K562 (cell line): ENCODE results near the gene GFRA4. TPM values are rescaled to one million over a fixed set of nuclear protein-coding genes. Genes with fewer than 3 reads are reported as not detected.
A peak's percentile ranks its signal among the peaks of the same experiment; 100 is the strongest.

Experiments used
- ATAC-seq: fragments of 200-7000 bp; cut with Tn5 transposase; 3 replicates; pipeline ENCODE4 v1.9.1; 2020; ENCODE audit warnings: moderate library complexity
- BruUV-seq: library from RNA; stranded (reverse); fragments of 400-500 nt; replicated peaks from 2 replicates; lab custom pipeline; 2021; lab: Mats Ljungman, UMichigan
- CTCF ChIA-PET: fragments of 300-600 bp; formaldehyde crosslinking; extraction: SDS; loops from one replicate; lab custom pipeline; 2021; ENCODE audit warnings: low intra/inter-chr PET ratio; lab: Yijun Ruan, JAX
- POLR2A ChIA-PET: fragments of 300-600, 350-650 bp; sonication (Branson Sonifier 250); formaldehyde crosslinking; extraction: SDS; loops from one replicate; lab custom pipeline; 2021; ENCODE audit warnings: antibody characterized with exemption, inconsistent platforms; lab: Yijun Ruan, JAX
- DNase-seq, 4 experiments: peaks; one replicate each; pipeline versions ENCODE4 v3.0.0 to v3.0.0-alpha.2; 2011 to 2018; ENCODE audit warnings: low spot score in 3 of 4, mixed read lengths in 3 of 4; ENCODE audit errors: extremely low read depth in 1 of 4
- FAIRE-seq: peaks from 2 replicates; lab custom pipeline; 2011; peaks lifted over from hg19 to GRCh38; lab: Jason Lieb, UNC
- H2AFZ ChIP-seq: 2 replicates; pipeline ENCODE4 v1.6.0; 2011; ENCODE audit warnings: low read depth, low read length, control low read depth, inconsistent platforms
- H3K27ac ChIP-seq: fragments of 200-600 bp; 3 replicates; pipeline ENCODE4 v1.8.0; 2011; ENCODE audit warnings: low read depth, mild to moderate bottlenecking, control low read depth, inconsistent platforms, low read length, moderate library complexity, mixed read lengths; ENCODE audit errors: extremely low read depth
- H3K27me3 ChIP-seq, 2 experiments: fragments of 300-600 bp in 1 of 2; 2 replicates in 1 of 2; 3 replicates in 1 of 2; pipeline versions ENCODE4 v1.6.0 to v1.8.0; 2011; ENCODE audit warnings: inconsistent platforms in 2 of 2, low read length in 2 of 2, mild to moderate bottlenecking in 1 of 2, mixed read lengths in 1 of 2, moderate library complexity in 1 of 2; ENCODE audit not compliant: control insufficient read depth in 2 of 2, insufficient read depth in 2 of 2
- H3K36me3 ChIP-seq: fragments of 300-600 bp; 3 replicates; pipeline ENCODE4 v1.8.0; 2011; ENCODE audit warnings: mild to moderate bottlenecking, low read length, inconsistent platforms; ENCODE audit not compliant: control insufficient read depth, insufficient read depth
- H3K4me1 ChIP-seq, 2 experiments: fragments of 200-600 bp in 1 of 2; replicated peaks in 1 of 2; 2 replicates in 1 of 2; 3 replicates in 1 of 2; pipeline versions ENCODE4 v1.5.1 to v1.8.0; 2011; ENCODE audit warnings: inconsistent platforms in 2 of 2, low read length in 2 of 2, mild to moderate bottlenecking in 1 of 2, mixed read lengths in 1 of 2, moderate library complexity in 1 of 2; ENCODE audit not compliant: control insufficient read depth in 2 of 2, insufficient read depth in 2 of 2
- H3K4me2 ChIP-seq: 2 replicates; pipeline ENCODE4 v1.6.1; 2011; ENCODE audit warnings: low read length, control low read depth, inconsistent platforms, mixed read lengths; ENCODE audit not compliant: insufficient read depth
- H3K4me3 ChIP-seq: fragments of 200-600 bp; sonication (generic), shearing (Covaris generic); 2 replicates; pipeline ENCODE4 v1.5.1; 2016; ENCODE audit warnings: control low read depth, inconsistent platforms
- H3K79me2 ChIP-seq: fragments of 200-600 bp; 3 replicates; pipeline ENCODE4 v1.8.0; 2011; ENCODE audit warnings: low read length, inconsistent platforms; ENCODE audit not compliant: control insufficient read depth, insufficient read depth
- H3K9ac ChIP-seq, 2 experiments: 2 replicates each; pipeline versions ENCODE4 v1.6.0 to v1.6.1; 2011; ENCODE audit warnings: low read depth in 2 of 2, low read length in 2 of 2, control low read depth in 1 of 2, inconsistent platforms in 1 of 2, mild to moderate bottlenecking in 1 of 2, mixed read lengths in 1 of 2; ENCODE audit not compliant: insufficient read depth in 1 of 2
- H3K9me1 ChIP-seq: one replicate; pipeline ENCODE4 v1.6.0; 2011; ENCODE audit warnings: inconsistent platforms, mild to moderate bottlenecking, low read length, moderate library complexity; ENCODE audit not compliant: control insufficient read depth, insufficient read depth
- H3K9me3 ChIP-seq: replicated peaks from 2 replicates; pipeline ENCODE4 v1.5.1; 2011; ENCODE audit warnings: low read depth, low read length, inconsistent platforms; ENCODE audit not compliant: control insufficient read depth, insufficient read depth
- H4K20me1 ChIP-seq: replicated peaks from 2 replicates; pipeline ENCODE4 v1.6.1; 2011; ENCODE audit warnings: low read length, inconsistent platforms, mixed read lengths; ENCODE audit not compliant: control insufficient read depth, insufficient read depth
- ERF ChIP-seq: fragments of 450-650 bp; formaldehyde crosslinking; IDR thresholded peaks from 2 replicates; pipeline ENCODE4 v1.4.0; 2020; ENCODE audit warnings: mild to moderate bottlenecking, mixed read lengths
- HDAC3 ChIP-seq: fragments of 450-650 bp; IDR thresholded peaks from 2 replicates; pipeline ENCODE4 v1.6.1; 2018; ENCODE audit warnings: borderline replicate concordance, mild to moderate bottlenecking, moderate library complexity; ENCODE audit not compliant: partially characterized antibody
- NFIC ChIP-seq: fragments of 450-650 bp; IDR thresholded peaks from 2 replicates; pipeline ENCODE4 v1.6.1; 2017; ENCODE audit warnings: mild to moderate bottlenecking, inconsistent platforms
- ZNF121 ChIP-seq: sonication (generic); formaldehyde crosslinking; conservative IDR thresholded peaks from 2 replicates; pipeline ENCODE4 v1.8.0; 2022; ENCODE audit warnings: missing genetic modification reagents
- ZNF212 ChIP-seq: fragments of 450-650 bp; formaldehyde crosslinking; IDR thresholded peaks from 2 replicates; pipeline ENCODE4 v1.4.0; 2020; ENCODE audit warnings: mild to moderate bottlenecking
- WGBS: fragments of 100-300 bp; shearing (Covaris generic); methylation state at CpG from one replicate; pipeline ENCODE4 v1.1.6; 2016; ENCODE audit warnings: low coverage, mixed read lengths; ENCODE audit not compliant: insufficient coverage; ENCODE audit errors: missing lambda C conversion rate; 5-methylcytosine and 5-hydroxymethylcytosine counted together
- in situ Hi-C: fragments of 300-500 bp; cut with MboI; formaldehyde crosslinking; loops from 4 replicates; pipeline ENCODE4 v1.15.0; 2018; ENCODE audit warnings: inconsistent platforms, mixed read lengths
- intact Hi-C: fragments of 100-400 bp; cut with micrococcal nuclease; formaldehyde crosslinking; loops from 2 replicates; pipeline ENCODE4 v1.14.2; 2022
- polyA plus RNA-seq, 8 experiments: library from polyadenylated mRNA; depleted of rRNA in 4 of 8; stranded (reverse) in 5 of 8; unstranded in 3 of 8; fragments of >200 nt; fragmentation: Nextera tagmentation in 2 of 8; fragmentation: Illumina TruSeq in 1 of 8; extraction: Ambion mirVana in 2 of 8; extraction: Trizol in 1 of 8; gene quantifications; 2 replicates each; pipeline versions ENCODE4 v1.2.1 to v1.2.3, GENCODE V29; 2011 to 2014; ENCODE audit warnings: inconsistent platforms in 1 of 8, missing spikeins in 1 of 8
- total RNA-seq, 7 experiments: library from RNA; depleted of rRNA in 6 of 7; stranded (reverse); fragments of >200 nt in 6 of 7; fragmentation: Illumina TruSeq in 2 of 7; extraction: Trizol in 2 of 7; gene quantifications; 2 replicates each; pipeline versions ENCODE4 v1.2.1 to v1.2.3, GENCODE V29; 2011 to 2021; ENCODE audit warnings: low replicate concordance in 1 of 7
- TF ChIP-seq, protein P1 (sequence below): sonication (generic); formaldehyde crosslinking; IDR thresholded peaks from 2 replicates; pipeline ENCODE4 v1.8.0; 2022; ENCODE audit warnings: mild to moderate bottlenecking, missing genetic modification reagents
- TF ChIP-seq, protein P2 (sequence below): fragments of 450-650 bp; IDR thresholded peaks from 2 replicates; pipeline ENCODE4 v1.6.1; 2016; ENCODE audit warnings: mild to moderate bottlenecking
- TF ChIP-seq, protein P3 (sequence below): conservative IDR thresholded peaks from 2 replicates; pipeline ENCODE4 v1.6.1; 2011; ENCODE audit warnings: low read depth, mild to moderate bottlenecking, low read length; ENCODE audit not compliant: control insufficient read depth

GFRA4 gene
- total and polyA plus RNA-seq, 9 of the 15 experiments (the other 6 are each of a cell fraction or from before 2014, with no cell fraction given): not detected

GRCh38 chr20:3678856-3679720 lies 15.9 kb upstream of the GFRA4 start:
- H3K9me3 ChIP-seq: no peaks in the 10 kb centered on the region
- H3K9me1 ChIP-seq: no peaks in the 10 kb centered on the region
- no TSS peak for BruUV-seq
- FAIRE-seq (no peak), ATAC-seq (no peak), DNase-seq (no peak)
- H2AFZ ChIP-seq: no peak overlapping the region
- H4K20me1 ChIP-seq: no peaks in the 10 kb centered on the region
- H3K4me3 ChIP-seq: no peak overlapping the region
- H3K4me1 ChIP-seq: peaks cover 0 to 31% of the 10 kb centered on the region in 2 experiments; a peak in 2 of 5 replicates
- no peak overlapping the region for H3K27ac ChIP-seq
- H3K27me3 ChIP-seq: peaks cover 0 to 15% of the 10 kb centered on the region in 2 experiments; a peak in 2 of 5 replicates
- peak overlapping the region in 1 of 2 experiments; percentile 17; a peak in 1 of 4 replicates for H3K9ac ChIP-seq
- POLR2A ChIA-PET: no interaction called here
- in situ Hi-C loops: no loop called here
- no peaks in the 10 kb centered on the region for H3K36me3 ChIP-seq
- WGBS: 32% methylated on average over 12 of the region's 14 CpGs
- H3K4me2 ChIP-seq: no peak overlapping the region
- CTCF ChIA-PET: interaction anchor here (0.6 kb wide), 1 partner anchor 28 kb away, joined by 3 read pairs; no protein-coding TSS in a partner anchor
- H3K79me2 ChIP-seq: no peaks in the 10 kb centered on the region
- intact Hi-C loops: loop anchor here (10.0 kb wide), 1 partner anchor 106 kb away; the partner anchor contains the start of genes CENPB and SPEF1
- TF ChIP-seq HDAC3: no peak
- TF ChIP-seq NFIC: no peak
- no peak for TF ChIP-seq ERF (CRISPR knock-in tag)
- TF ChIP-seq, protein P1, sequence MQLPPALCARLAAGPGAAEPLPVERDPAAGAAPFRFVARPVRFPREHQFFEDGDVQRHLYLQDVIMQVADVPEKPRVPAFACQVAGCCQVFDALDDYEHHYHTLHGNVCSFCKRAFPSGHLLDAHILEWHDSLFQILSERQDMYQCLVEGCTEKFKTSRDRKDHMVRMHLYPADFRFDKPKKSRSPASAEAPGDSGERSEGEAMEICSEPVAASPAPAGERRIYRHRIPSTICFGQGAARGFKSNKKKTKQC (CRISPR knock-in tag): no peak
- no peak for TF ChIP-seq ZNF212 (CRISPR knock-in tag)
- TF ChIP-seq, protein P2, sequence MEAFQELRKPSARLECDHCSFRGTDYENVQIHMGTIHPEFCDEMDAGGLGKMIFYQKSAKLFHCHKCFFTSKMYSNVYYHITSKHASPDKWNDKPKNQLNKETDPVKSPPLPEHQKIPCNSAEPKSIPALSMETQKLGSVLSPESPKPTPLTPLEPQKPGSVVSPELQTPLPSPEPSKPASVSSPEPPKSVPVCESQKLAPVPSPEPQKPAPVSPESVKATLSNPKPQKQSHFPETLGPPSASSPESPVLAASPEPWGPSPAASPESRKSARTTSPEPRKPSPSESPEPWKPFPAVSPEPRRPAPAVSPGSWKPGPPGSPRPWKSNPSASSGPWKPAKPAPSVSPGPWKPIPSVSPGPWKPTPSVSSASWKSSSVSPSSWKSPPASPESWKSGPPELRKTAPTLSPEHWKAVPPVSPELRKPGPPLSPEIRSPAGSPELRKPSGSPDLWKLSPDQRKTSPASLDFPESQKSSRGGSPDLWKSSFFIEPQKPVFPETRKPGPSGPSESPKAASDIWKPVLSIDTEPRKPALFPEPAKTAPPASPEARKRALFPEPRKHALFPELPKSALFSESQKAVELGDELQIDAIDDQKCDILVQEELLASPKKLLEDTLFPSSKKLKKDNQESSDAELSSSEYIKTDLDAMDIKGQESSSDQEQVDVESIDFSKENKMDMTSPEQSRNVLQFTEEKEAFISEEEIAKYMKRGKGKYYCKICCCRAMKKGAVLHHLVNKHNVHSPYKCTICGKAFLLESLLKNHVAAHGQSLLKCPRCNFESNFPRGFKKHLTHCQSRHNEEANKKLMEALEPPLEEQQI: no peak
- TF ChIP-seq, protein P3, sequence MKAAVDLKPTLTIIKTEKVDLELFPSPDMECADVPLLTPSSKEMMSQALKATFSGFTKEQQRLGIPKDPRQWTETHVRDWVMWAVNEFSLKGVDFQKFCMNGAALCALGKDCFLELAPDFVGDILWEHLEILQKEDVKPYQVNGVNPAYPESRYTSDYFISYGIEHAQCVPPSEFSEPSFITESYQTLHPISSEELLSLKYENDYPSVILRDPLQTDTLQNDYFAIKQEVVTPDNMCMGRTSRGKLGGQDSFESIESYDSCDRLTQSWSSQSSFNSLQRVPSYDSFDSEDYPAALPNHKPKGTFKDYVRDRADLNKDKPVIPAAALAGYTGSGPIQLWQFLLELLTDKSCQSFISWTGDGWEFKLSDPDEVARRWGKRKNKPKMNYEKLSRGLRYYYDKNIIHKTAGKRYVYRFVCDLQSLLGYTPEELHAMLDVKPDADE: no peak
- no peak for TF ChIP-seq ZNF121 (CRISPR knock-in tag)
